Embryonic facial prominence (tissue), 1 donor: ENCODE results near the gene TGFBR2.

Experiments used
- DNase-seq: peaks from one replicate; pipeline ENCODE4 v3.0.0-alpha.2; 2016; ENCODE audit errors: extremely low spot score

TGFBR2 gene

DNA sequence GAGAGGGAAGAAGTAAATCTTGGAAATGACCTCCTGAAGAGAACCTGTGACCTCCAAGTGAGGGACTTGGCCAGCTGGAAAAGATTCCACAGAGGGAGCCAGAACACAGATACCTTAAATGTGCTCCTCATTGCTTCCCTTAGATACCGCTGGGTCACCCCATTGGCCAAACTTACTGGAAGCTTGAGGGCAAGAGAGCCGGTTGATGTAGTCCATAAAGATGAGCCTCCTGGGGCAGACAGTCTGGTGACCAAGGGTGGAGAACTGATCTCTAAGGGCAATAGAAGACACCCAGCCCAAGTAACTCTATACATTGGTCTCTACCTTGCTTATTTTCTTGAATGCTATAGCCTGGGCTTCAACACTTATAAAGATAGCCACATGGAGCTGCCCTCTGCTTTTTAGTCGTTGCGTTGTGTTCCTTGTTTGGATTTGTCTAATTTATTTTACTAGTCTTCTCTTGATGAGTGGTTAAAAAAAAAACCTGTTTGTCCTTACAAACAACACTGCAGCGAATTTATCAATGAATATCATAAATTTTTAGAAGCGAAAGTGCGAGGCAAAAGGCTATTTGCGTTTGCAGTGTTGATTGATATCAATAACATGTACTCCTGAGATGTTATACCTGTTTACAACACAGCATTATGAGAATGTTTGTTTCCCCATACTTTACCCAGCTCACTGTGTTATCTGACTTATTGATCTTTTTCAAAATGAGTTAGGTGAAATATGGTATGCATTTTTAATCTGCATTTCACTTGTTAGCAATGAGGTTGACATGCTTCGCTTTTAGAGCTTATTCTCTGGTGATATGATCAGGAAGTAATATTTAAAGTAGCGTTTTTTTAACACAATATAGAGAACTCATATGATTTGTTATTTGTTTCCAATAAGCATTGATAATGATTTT, 31.2 kb downstream of the TGFBR2 start:
- no peak for DNase-seq

DNA sequence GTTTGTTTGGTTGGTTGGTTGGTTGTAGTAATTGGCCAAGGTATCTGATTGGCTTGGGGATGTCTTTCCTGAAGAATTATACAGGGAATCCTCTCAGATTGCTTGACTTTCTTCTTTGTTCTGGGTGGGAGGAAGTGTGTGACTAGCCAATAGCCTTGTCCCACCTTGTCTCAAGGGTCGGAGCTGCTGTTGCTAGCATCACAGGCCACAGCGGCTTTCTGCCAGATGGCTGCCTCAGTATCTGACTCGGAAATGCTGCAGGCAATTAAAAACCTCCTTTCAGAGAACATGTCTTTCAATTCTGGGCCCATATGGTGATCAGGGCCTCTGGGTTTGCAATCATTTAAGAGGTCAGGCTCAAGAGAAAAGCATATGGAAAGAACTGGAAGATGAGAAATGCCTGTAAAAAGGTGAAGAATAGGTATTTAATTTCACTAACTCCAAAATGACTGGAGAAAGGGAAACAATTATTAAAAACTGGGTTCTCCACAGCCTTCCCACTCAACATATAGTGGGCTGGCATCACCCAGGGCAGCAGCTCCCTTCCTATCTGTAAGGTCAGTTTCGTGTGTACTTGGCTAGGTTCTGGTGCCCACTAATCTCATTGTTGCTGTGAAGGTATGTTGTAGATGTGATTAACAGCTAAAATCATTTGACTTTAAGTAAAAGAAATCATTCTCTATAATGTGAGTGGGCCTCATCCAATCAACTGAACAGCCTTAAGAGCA, 32.4 kb downstream of the TGFBR2 start:
- DNase-seq, result no peak

DNA sequence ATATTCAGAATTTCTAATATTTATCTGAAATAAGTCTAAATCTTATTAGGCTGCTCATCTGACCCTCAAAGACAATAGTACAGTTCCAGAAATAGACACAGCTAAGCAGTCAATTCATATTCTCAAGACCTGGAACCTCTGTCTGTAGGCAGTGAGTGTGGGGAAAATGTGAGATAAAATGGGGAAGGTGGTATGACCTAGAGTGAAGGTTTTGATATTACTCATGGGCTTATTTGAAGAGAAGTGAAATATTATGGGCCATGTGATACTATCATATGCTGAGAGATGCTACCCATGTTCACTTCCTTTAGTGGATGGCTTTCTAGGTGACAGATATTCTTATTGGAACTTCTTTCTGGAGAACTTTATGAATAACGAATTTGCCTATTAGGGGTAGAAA, 33.5 kb downstream of the TGFBR2 start:
- no peak for DNase-seq

DNA sequence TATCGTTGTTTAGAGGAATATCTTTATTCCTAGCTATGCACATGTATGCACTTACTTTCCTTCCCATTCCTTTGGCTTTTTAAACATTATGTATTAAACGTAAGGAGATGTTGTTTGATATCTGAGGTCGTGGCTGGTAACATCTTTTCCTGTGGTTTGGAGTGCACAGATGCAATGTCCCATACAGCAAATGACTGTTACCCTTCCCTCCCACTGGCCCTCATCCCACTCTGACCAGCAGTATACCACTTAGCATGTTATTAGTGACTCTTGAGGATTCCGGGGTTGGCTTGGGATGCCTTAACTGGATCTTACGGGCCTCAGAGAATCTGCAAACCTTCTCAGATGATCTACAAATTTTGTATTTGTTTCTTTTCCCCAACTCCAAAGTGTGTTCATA, 34.5 kb downstream of the TGFBR2 start:
- DNase-seq, result no peak

DNA sequence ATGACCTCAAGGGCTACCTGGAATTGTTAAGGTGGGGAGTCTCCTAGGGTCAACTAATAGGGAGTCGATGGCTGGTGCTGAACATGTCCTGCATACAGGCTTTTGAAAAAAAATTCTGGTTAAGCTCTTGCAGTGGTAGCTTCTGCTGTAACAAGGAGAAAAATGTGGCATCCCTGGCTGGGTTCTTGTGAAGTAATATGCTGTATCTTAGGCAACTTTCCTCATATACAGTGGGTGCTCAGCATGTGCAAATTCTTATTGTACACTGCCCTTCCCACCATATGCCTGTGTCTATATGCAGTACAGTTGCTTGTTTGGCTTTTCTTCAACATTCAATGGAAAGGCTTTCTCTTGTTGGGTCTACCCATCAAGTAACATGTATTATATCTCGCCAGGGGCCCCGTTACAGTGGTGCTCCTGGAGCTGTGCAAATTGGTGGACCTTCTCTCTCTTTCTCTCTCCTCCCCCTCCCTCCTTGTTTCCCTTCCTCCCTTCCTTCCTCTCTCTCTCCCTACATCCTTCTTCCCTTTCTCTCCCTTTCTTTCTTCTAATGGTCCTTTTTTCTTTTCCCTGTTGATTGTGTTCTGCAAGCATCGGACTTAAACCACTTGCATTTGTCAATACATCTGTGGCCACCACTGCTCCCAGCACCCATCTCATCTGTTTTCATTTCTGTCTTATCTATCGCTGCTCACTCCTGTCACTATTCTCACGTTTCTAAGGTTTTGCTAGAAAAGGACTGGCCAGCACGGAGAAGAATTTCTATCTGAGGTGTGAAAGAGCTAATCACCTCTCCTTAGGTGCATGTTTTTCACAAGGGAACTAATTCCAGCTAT, 35.2 kb downstream of the TGFBR2 start:
- DNase-seq, result no peak

DNA sequence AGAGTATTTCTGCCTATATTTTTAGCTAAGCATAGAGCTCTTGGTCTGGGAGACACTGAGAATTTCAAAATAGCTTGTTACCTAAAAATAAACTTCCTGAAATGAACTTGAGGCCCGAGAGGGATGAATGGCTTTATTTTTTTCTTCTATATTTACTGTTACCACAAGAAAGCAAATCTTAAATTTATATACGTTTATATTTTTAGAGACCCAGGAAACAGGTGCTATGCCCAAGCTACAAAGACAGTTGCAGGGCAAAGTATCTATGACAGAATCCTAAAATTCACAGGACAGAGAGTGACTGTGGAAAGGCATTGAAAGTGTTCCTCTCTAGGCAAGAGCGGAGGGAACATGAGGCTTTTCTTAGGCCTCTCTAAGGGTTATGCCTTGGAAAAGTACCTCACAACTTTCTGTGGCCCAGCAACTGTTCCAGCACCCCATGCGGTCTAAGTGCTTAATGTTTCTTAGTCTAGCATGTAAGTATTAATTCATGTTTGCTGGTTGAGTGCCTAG, 36.5 kb downstream of the TGFBR2 start:
- DNase-seq, result no peak

DNA sequence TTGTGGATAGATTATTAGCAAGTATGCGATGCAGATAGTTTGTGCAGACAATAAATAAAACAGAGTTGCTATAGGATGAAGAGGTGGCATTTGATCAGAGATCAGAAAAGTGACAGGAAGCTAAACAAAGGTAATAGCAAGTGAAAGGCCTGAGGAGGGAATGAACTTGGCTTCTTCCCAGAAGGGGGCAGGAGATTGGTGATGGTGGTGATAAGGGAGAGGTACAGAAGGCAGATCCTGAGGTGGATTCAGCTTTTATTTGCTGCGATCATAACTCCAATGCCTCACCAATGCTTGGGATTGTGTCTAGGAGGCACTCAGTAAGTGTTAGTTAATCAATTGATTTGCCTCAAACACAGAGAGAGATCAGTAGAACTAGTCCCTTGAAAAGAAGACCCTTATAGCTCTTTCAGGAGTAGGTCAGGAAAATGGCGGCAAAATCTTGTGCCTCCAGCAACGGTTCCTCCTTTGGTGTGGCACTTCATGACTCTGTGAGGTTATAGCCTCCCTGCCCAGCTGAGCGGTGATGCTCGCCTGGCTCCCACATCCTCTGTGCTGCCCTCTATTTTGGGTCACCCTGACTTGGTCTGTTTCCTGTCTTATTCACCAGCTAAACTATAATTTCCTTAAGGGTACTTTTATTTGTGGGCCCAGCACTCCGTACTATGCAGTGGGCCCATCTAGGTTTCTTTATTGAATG, 37.5 kb downstream of the TGFBR2 start:
- DNase-seq, result no peak

DNA sequence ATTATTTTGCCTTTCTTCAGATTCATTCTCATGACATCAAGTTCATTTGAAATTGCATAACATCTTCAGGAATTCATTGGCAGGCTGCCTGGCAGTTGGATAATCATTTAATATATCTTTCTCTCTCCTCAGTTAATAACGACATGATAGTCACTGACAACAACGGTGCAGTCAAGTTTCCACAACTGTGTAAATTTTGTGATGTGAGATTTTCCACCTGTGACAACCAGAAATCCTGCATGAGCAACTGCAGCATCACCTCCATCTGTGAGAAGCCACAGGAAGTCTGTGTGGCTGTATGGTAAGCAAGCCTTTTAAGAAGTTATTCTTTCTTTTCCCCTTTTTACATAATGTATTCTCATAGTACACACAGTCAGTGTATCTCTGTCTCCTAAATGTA, 38.2 kb downstream of the TGFBR2 start:
- no peak for DNase-seq

DNA sequence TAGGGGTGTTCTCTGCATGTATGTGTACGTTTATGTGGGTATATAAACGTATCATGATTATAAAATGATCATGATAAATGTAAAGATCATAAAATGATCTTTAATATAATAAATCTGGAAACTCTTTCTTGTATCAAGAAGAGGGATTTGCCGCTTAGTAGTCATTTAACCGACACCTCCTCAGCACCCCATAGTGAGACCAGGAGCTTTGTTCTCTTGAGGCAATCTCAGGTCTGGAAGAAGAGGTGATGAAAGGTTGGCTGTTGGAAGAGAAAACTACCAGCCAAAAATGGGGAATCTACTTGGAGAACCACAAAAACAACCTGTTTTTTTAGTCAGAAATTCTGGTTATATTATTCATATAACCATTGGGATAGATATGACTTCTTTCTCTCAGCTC, 38.7 kb downstream of the TGFBR2 start:
- DNase-seq, result no peak

DNA sequence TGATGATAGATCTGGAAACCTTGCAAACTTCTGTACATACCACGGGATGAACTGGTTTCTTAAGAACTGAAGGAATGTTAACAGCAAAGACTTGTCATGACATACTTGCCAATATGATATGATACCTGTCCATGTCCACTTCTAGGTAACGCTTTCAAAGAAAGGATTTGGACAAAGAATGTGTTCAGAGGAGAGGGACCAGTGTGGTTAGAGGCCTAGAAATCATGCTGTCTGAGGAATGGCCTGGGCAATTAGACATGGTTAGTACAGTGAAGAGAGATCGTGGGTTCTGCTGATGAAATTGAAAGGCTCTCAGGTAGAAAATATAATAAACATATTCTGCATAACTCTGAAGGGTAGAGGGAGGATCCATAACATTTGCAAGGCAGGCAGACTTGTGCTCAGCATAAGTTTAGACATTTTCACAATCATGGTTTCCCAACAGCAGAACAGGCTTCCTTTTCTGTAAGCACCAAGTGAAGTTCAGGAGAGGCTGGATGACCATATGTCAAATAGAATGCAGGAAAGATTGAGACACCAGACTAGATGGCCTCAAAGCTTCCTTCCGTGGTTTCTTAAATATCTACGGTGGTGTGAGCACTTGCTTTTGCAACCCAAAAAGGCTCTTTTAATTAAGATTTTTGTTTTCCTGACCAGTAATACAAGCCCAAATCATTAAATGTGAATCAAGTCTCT, 39.9 kb downstream of the TGFBR2 start:
- no peak for DNase-seq

DNA sequence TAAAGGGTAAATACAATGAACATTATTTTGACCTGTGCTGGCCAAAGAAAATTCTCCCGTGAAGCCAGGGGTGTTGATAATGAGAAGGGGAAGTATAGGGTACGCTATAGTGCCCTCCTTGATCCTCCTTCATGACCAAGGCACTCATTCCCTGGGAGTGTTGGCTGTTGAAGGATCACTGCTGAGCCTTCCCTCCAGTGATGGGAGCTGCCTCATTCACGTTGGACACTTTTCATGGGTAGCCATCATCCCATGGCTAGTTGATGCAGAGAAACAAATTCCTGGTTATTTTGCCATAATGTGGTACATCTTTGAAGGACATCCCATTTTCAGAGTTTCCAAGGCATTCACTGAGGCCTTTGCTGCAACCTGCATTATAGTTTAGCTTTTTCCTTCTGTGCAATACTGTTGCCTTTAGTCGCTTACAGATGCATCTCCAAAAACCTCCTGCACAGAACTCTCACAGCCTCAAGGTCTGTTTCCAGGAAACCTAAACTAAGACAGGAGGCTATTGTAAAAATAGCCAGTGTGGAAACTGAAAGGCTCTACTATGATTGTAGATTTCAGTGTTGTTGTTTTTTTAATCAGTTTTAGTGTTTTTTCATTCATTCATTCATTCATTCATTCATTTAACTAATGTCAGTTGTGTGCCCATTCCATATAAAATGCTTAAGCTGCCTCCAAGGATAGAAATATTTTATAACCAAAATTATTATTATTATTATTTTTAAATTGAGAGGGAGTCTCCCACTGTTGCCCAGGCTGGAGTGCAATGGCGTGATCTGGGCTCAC, 40.8 kb downstream of the TGFBR2 start:
- DNase-seq, result no peak

DNA sequence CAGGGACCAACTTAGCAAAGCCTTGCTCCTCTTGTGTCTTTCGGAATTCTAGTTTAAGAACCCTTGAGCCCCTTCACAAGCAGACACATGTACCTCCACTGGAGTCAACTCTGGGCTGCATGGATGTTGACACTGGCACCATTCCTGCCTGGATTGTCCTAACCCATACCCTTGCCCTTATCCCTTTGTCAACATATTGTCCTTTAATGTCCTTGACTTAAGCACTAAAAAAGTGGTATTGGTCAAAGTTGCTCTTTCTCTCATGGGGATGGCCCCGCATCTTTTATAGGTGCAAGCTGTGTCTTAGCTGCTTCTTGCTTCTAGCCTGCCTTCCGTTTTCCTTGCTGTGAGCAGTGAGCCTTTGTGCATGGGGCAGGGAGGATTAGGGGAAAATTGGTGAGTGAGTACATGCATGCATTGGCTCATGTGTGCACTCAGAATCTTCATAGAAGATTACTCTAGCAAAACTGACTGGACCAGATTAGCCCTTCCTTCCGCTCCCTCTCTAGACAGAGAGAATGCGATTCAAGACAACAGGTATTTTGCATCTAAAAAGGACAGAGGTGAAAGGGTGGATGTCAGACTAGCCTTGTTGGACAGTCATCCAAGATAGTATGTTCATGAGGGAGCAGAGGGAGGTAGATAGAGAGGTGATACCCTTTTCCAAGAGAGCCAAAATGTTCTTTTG, 42.4 kb downstream of the TGFBR2 start:
- DNase-seq, result no peak

DNA sequence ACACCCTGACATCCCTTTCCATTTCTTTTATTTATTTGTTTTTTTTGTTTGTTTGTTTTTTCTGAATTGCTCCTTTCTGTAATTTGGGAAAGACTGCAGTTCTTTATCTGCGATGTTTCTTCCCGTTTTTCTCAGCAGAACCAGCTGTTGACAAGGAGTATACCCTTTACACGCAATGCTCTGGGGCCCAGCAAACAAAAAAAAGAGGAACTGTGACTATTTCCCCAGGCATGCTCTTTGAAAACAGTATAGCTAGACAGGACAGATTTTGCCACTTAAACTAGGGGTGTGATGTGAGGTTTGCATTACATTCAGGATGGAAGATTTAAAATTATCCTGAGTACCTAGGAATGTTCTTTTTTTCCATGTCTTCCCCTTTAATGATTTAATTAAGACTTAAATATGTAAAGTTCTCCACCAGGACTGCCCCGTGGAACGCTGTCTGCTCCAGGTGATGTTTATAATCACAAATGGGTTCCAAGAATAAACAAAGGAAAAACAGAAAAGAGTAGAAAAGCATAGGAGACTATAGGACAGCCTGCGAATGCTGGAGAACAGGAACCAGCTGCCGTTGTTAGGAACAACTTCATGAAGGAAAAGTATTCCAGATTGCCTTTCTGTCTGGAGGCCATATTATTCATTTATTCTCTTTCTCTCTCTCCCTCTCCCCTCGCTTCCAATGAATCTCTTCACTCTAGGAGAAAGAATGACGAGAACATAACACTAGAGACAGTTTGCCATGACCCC, 43.3 kb downstream of the TGFBR2 start:
- DNase-seq, result no peak

DNA sequence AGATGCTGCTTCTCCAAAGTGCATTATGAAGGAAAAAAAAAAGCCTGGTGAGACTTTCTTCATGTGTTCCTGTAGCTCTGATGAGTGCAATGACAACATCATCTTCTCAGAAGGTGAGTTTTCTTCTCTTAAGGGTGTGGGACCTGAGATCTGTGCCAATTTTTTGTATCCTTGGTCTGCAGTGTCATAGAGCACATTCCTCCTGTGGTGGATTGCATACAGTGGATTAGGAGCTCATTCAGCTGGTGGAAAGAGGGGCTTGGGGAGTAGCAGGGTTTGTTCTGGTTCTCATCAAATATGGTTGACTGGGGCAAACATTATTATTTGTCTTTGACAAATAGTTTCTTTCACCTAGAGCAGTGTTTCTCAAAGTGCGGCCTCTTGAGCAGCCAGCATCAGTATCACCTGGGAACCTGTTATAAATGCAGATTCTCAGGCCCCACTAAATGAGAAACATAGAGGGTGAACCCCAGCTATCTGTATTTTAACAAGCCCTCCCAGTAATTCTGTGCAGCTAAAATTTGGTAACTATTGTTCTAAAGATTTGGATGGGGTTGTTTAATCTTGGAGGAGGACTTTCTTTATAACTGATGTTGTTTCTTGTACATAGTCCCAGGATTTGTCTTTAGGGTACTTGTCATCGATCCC, 44.1 kb downstream of the TGFBR2 start:
- DNase-seq, result no peak

DNA sequence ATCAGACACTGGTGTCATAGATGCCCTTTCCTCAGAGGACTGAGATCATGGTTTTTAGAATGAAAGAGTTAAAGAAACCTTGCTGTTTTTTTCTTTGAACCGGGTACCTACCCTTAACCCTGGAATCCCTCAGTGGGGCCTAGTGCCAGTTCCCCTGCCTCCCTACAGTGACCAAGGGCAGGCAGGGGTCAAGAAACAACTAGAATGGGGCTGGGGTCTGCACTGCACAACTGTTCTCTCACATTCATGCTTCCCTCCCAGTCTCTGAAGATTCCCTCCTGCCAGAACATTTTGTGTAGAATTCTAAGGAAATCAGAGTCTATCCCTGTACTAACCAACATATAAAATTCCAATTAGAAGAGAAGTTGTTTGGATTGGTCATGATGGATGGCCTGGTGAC, 47.9 kb downstream of the TGFBR2 start:
- no peak for DNase-seq

DNA sequence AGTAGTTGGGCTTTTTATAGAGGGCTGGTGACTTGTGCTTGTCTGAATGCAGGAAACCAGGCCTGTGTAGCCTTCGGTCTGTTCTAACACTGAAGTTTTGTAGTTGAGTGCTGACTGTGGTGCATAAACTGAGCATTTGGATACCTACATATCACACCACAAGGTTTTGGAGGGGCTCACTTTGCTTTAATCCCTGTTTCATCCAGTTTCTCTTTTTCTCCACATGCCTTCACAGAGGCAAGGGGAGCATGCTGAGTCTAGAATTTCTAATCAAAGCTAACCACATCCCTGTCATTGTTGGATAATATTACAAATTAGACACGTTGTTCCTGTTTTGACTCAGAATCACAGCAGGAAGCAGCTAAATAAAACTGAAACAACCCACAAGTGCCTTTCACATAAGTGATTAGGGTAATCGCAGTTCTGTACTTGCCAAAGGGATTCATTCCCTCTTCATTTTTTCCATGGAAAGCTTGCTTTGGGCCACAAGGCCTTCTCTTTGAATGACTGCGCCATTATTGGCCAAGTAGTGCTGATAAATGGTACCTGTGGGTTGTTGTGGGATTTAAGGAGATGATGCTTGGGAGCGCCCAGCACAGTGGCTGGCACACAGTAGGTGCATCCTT, 48.9 kb downstream of the TGFBR2 start:
- DNase-seq, result no peak

DNA sequence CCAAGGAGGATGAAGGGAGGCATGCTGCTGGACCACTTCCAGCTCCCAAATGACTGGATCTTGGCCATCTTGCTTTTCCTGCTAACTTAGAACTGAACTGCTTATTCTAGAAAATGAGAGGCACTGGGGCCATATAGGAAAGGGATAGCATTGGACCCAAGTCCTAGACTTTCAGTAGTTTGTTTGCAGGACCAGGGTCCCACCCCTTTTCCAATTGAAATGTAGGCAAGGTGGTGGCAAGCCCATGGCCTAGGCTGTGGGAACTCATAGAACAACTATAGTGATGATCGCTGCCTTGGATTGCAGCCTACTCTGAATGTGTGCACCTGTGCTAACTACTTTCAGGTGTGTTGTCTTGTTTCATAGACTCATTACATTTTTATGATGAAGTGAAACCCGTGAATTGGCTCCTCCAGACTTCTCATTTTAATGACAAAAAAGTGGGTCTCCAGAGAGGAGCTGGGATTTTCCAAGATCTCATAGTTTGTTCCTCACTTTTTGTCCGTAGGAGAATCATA, 50.3 kb downstream of the TGFBR2 start:
- DNase-seq, result no peak
